RKO (cell line): ENCODE measurements around the gene KLF12.
A peak's percentile ranks its signal among the peaks of the same experiment; 100 is the strongest.

Experiments
- DNase-seq: peaks from one replicate; pipeline ENCODE4 v3.0.0-alpha.2; 2016; ENCODE audit warnings: low spot score

The KLF12 gene

DNA sequence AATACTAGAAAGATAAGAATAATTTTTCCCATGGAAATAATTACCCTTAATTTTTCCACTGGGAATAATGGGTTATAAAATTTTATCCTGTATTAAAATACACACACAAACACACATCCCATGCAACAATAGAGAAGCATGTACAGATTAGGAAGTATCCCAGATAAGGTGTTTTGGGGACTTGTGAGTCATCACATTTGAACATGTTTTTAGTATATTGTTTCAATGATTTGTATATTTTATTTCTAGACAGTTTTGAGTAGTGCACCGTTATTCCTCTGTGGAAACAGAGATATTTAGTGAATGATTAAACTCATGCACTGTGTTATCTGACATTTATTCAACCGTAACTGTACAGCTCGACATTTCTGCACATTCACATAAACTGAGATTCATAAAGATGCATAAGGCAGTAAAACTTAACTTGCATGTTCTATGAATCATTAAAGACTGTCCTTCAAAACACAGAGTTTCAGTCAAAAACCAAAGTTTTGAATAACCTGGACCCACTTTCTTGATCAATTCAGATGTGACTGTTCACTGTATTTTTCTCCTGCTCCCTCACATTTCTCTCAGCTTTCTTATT is 30.1 kb downstream of the KLF12 start:
- DNase-seq = no peak

DNA sequence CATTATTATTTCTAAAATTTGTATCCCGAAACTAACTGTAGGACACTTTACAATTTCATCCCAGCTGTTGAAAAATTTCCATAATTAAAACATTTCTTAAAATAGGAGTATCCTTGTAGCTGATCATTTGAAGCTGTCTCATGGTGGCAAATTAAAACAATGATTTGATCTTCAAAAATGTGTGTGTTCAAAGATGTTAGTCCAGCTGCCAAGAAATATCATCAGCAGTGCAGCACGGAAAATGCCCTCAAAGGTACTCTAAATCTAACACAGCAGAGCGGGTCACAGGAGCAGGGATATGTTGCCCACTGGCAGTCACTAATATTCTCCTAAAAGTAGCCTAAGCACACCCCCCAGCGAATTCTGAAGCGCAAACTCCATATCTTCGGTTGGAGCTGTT is 31.0 kb downstream of the KLF12 start:
- DNase-seq = no peak

- no peak for DNase-seq
Observed at GRCh38 chr13:74102691-74103090, 31.5 kb downstream of the KLF12 start.

DNA sequence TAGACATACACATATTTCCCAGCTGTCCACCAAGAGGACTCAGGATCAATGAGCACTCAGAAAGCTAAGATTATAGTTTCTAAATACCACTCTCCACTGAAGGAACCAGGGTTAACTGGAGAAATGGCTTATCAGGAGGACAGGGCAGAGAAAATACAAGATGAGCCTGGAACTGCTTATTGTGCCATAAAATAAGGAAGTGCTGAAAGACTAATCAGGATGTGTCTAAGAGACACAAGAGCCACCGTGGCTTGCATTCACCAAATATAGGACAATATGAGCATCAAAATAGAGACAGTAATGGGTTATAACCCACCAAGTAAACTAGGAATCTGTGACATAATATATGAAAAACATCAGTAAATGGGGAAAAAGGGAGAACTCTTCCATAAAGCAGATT is 32.8 kb downstream of the KLF12 start:
- DNase-seq = no peak

DNA sequence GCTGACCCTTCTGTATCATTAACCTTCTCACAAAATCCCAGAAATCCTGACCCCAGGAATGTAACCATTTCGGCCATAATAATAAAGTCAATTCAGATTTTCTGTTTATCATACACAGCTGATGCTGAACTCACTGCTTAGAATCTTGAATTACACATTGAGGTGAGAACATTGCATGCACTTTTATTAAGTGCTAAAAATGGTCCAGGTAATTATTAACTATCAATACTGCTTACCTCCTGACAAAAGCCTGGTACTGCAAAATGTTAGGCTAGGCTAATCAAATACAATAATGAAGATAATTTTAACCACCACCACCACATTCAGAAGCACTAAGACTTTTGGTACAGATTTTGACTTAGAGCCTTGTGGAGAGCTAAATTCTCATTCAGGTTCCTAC is 36.1 kb downstream of the KLF12 start:
- DNase-seq = no peak

- DNase-seq = no peak
Observed at GRCh38 chr13:74097116-74097515, 37.1 kb downstream of the KLF12 start.

DNA sequence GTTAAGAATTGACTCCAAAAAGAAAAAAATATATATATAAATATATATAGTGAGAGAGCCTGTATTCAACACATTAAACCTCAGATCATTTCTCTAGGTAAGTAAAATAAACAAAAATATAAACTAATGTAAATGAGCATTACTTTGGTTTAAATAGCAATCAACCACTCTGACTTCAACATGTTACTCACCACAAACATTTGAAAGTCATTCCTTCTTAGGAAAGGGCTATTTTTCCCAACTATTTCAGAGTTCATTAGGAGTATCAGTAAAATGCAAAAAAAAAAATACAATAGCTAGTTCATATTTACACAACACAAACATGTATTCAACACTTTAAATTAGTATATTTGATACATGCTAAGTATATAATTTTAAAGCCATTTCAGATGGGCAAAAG is 40.5 kb downstream of the KLF12 start:
- DNase-seq = no peak

- DNase-seq = no peak
Observed at GRCh38 chr13:74092711-74093110, 41.5 kb downstream of the KLF12 start.

- DNase-seq = no peak
Observed at GRCh38 chr13:74090869-74091605, 43.2 kb downstream of the KLF12 start.

DNA sequence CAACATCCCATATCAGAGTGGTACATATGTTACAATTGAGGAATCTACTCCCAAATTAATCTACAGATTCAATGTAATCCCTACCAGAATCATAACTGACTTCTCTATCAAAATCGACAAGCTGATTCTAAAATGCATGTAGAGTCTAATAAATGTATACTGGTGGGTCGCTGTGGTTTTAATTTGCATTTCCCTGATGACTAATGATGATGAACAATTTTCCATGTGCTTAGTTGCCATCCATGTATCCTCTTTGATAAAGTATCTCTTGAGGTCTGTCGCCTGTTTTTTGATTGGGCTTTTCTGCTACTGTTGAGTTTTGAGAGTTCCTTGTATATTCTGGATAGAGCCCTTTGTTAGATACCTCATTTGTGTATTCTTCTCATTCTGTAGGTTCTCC is 43.8 kb downstream of the KLF12 start:
- peak; percentile 13 for DNase-seq

- DNase-seq = no peak
Observed at GRCh38 chr13:74087357-74087756, 46.8 kb downstream of the KLF12 start.
